Activated CD4-positive, alpha-beta memory T cell treated with anti-CD3 and anti-CD28 coated beads, Interleukin-2, amount 10 ng/mL, durations not matched to agents 7 days and 5 days (primary cell): Measurements from ENCODE around the gene IER2. TPM values are rescaled to one million over a fixed set of nuclear protein-coding genes. Genes with fewer than 3 reads are reported as not detected.
"Not testable (repeated sequence)": the region's sequence is repeated elsewhere in the genome, so short reads cannot be mapped to it uniquely, and the experiment has no call there.

Experiments
- CTCF ChIA-PET: fragments of 350-600 bp; sonication (Branson Sonifier 250); formaldehyde crosslinking; loops from one replicate; lab custom pipeline; 2021; ENCODE audit warnings: antibody characterized with exemption, inconsistent platforms; lab: Charles Lee
- POLR2A ChIA-PET: fragments of 350-600 bp; sonication (Branson Sonifier 250); formaldehyde crosslinking; loops from one replicate; lab custom pipeline; 2021; ENCODE audit warnings: antibody characterized with exemption; lab: Charles Lee
- DNase-seq: peaks from one replicate; pipeline ENCODE4 v3.0.0-alpha.2; 2020
- H3K27ac Mint-ChIP-seq: one replicate; pipeline ENCODE4 v1.8.0; 2021; ENCODE audit warnings: mild to moderate bottlenecking, mixed read lengths
- H3K27me3 Mint-ChIP-seq: one replicate; pipeline ENCODE4 v1.8.0; 2021; ENCODE audit warnings: mixed read lengths
- H3K36me3 Mint-ChIP-seq: one replicate; pipeline ENCODE4 v1.8.0; 2021; ENCODE audit warnings: low read depth, mixed read lengths
- H3K4me1 Mint-ChIP-seq: one replicate; pipeline ENCODE4 v1.8.0; 2021; ENCODE audit warnings: mixed read lengths
- H3K4me3 Mint-ChIP-seq: one replicate; pipeline ENCODE4 v1.8.0; 2021; ENCODE audit warnings: mild to moderate bottlenecking, mixed read lengths
- H3K9me3 Mint-ChIP-seq: one replicate; pipeline ENCODE4 v1.8.0; 2021; ENCODE audit warnings: mixed read lengths
- total RNA-seq, 2 experiments: library from RNA; stranded (reverse); gene quantifications; one replicate each; pipeline ENCODE4 v1.2.3, GENCODE V29; 2021

Gene IER2
- total RNA-seq, 2 experiments from 2014 or later: 231 to 234 TPM

GRCh38 chr19:13198634-13199033 lies 48.4 kb downstream of the IER2 start:
- no peaks in the 10 kb centered on the region for H3K9me3 Mint-ChIP-seq
- CTCF ChIA-PET: no interaction called here
- POLR2A ChIA-PET: interaction anchor here (0.9 kb wide), 1 partner anchor 36 kb away, joined by 3 read pairs; no protein-coding TSS in a partner anchor

GRCh38 chr19:13202112-13202511 lies 51.9 kb downstream of the IER2 start:
- H3K27me3 Mint-ChIP-seq, DNase-seq, H3K9me3 Mint-ChIP-seq, H3K36me3 Mint-ChIP-seq, H3K4me1 Mint-ChIP-seq, H3K27ac Mint-ChIP-seq, H3K4me3 Mint-ChIP-seq: not testable (repeated sequence)
- CTCF ChIA-PET: interaction anchor here (0.7 to 1.5 kb wide), 2 partner anchors 14 to 141 kb away, joined by 3 to 4 read pairs; no protein-coding TSS in a partner anchor
- POLR2A ChIA-PET: interaction anchor here (0.5 to 1.0 kb wide), 2 partner anchors 49 to 268 kb away, joined by 3 read pairs; no protein-coding TSS in a partner anchor

More at GRCh38 chr19:13198634-13199033, 48.4 kb downstream of the IER2 start:
- Mint-ChIP-seq H3K36me3 (no peaks in the 10 kb centered on the region), H3K27ac (no peak overlapping the region), H3K4me1 (peaks cover 17% of the 10 kb centered on the region), H3K4me3 (no peak overlapping the region), H3K27me3 (no peaks in the 10 kb centered on the region)
- no peak for DNase-seq

Other genes starting within 250 kb of the IER2 start
- 1 to 10 TPM; 3.9 to 4.9 TPM for gene SYCE2, start 231.1 kb upstream of the IER2 start, total RNA-seq
- 10 to 100 TPM; 72.4 to 74.9 TPM for gene FARSA, start 216.7 kb upstream of the IER2 start, total RNA-seq
- 100 to 1,000 TPM; 640 to 660 TPM for gene CALR, start 211.8 kb upstream of the IER2 start, total RNA-seq
- gene RAD23A, start 204.5 kb upstream of the IER2 start, total RNA-seq: 100 to 1,000 TPM; 119 to 123 TPM
- 10 to 100 TPM; 17.5 to 18.4 TPM for gene GADD45GIP1, start 193.2 kb upstream of the IER2 start, total RNA-seq
- gene DAND5, start 180.8 kb upstream of the IER2 start, total RNA-seq: under 1 TPM; 0.13 to 0.15 TPM
- under 1 TPM in 1 of 2 experiments, not detected in 1; 0.05 TPM for gene NFIX, start 154.9 kb upstream of the IER2 start, total RNA-seq
- gene LYL1, start 47.6 kb upstream of the IER2 start, total RNA-seq: 1 to 10 TPM; 5.7 to 6.2 TPM
- 10 to 100 TPM; 29.4 to 29.7 TPM for gene TRMT1, start 33.7 kb upstream of the IER2 start, total RNA-seq
- gene NACC1, start 32.1 kb upstream of the IER2 start, total RNA-seq: 10 to 100 TPM; 74.5 to 82.2 TPM
- 10 to 100 TPM; 69.0 to 72.2 TPM for gene STX10, start within 50 bp of the IER2 start, total RNA-seq